HepG2 (cell line): ENCODE measurements around the gene DNM1.

Source experiments
- ARNT ChIP-seq: fragments of 450-650 bp; IDR thresholded peaks from 2 replicates; pipeline ENCODE4 v1.6.1; 2017
- EZH2 ChIP-seq: conservative IDR thresholded peaks from 2 replicates; pipeline ENCODE4 v1.6.1; 2012; ENCODE audit warnings: mild to moderate bottlenecking, low read depth, low read length, moderate library complexity
- PHF8 ChIP-seq: sonication (generic); formaldehyde crosslinking; IDR thresholded peaks from 2 replicates; pipeline ENCODE4 v1.5.0; 2020; ENCODE audit warnings: missing genetic modification reagents
- RORA ChIP-seq: sonication (generic); formaldehyde crosslinking; IDR thresholded peaks from 2 replicates; pipeline ENCODE4 v1.5.0; 2020; ENCODE audit warnings: mild to moderate bottlenecking, missing genetic modification reagents, moderate library complexity
- ZNF274 ChIP-seq: sonication (generic); formaldehyde crosslinking; IDR thresholded peaks from 2 replicates; pipeline ENCODE4 v1.5.1; 2020; ENCODE audit warnings: mild to moderate bottlenecking, missing genetic modification reagents
- ZNF780A ChIP-seq: sonication (generic); formaldehyde crosslinking; IDR thresholded peaks from 2 replicates; pipeline ENCODE4 v1.8.0; 2022; ENCODE audit warnings: mild to moderate bottlenecking, missing genetic modification reagents, moderate library complexity
- TF ChIP-seq, protein P1 (sequence below): sonication (generic); formaldehyde crosslinking; IDR thresholded peaks from 2 replicates; pipeline ENCODE4 v1.5.0; 2020; ENCODE audit warnings: missing genetic modification reagents, mild to moderate bottlenecking, borderline replicate concordance

GRCh38 chr9:128224877-128225276, 21.7 kb downstream of the DNM1 start:
- TF ChIP-seq PHF8 (no peak), ZNF274 (no peak), EZH2 (no peak), ZNF780A (CRISPR knock-in tag) (no peak), RORA (CRISPR knock-in tag) (no peak), ARNT (no peak)
- TF ChIP-seq, protein P1, sequence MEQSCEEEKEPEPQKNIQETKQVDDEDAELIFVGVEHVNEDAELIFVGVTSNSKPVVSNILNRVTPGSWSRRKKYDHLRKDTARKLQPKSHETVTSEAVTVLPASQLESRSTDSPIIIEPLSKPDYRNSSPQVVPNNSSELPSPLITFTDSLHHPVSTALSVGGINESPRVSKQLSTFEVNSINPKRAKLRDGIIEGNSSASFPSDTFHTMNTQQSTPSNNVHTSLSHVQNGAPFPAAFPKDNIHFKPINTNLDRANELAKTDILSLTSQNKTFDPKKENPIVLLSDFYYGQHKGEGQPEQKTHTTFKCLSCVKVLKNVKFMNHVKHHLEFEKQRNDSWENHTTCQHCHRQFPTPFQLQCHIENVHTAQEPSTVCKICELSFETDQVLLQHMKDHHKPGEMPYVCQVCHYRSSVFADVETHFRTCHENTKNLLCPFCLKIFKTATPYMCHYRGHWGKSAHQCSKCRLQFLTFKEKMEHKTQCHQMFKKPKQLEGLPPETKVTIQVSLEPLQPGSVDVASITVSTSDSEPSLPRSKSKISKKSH: no peak
